ENCODE data around the gene KANK4. TPM values are rescaled to one million over a fixed set of nuclear protein-coding genes. Genes with fewer than 3 reads are reported as not detected.
A peak's percentile ranks its signal among the peaks of the same experiment; 100 is the strongest.

KANK4 gene
- total and polyA plus RNA-seq, 8 donors = 2.4 to 12.5 (median 8.6) TPM

DNA sequence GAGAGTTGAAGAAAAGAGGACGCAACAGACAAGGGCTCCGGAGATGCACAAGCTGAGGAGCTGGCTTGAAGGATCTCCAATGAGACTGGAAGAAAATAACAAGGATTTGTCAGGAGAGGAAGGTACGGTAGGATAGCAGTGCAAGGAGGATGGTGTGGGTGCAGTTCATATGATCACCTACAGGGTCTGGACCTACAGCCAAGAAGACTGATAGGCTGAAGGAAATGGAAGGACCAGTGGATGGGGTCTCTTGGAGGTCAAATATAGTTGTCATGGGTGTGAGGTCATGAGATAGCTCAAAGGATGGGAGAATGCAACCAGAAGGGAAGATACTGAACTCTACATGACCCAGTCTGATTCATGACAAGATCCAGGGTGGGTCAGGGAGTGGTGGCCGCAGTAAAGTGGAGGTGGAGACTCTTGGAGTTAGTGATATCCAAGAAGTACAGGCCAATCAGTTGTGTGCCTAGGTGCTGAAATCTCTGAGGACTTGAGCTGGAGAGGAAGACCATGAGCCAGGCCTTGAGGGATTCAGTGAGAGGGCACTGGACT, 15.3 kb upstream of the KANK4 start:
- no peaks in the 10 kb centered on the region for H3K27me3 ChIP-seq
- DNase-seq (no peak), ATAC-seq (no peak), FAIRE-seq (no peak)
- 97 to 99% methylated on average over 4 of the region's 4 CpGs for WGBS, 2 donors
- TF ChIP-seq, protein P1, sequence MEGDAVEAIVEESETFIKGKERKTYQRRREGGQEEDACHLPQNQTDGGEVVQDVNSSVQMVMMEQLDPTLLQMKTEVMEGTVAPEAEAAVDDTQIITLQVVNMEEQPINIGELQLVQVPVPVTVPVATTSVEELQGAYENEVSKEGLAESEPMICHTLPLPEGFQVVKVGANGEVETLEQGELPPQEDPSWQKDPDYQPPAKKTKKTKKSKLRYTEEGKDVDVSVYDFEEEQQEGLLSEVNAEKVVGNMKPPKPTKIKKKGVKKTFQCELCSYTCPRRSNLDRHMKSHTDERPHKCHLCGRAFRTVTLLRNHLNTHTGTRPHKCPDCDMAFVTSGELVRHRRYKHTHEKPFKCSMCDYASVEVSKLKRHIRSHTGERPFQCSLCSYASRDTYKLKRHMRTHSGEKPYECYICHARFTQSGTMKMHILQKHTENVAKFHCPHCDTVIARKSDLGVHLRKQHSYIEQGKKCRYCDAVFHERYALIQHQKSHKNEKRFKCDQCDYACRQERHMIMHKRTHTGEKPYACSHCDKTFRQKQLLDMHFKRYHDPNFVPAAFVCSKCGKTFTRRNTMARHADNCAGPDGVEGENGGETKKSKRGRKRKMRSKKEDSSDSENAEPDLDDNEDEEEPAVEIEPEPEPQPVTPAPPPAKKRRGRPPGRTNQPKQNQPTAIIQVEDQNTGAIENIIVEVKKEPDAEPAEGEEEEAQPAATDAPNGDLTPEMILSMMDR (IDR thresholded peaks at IDR 0.05) = no peak
- H3K4me3 ChIP-seq = no peak overlapping the region
- H3K9me3 ChIP-seq = no peaks in the 10 kb centered on the region
- no peaks in the 10 kb centered on the region for H3K36me3 ChIP-seq
- intact Hi-C loops (cut with DNase I) = no loop called here
- H3K27ac ChIP-seq = no peak overlapping the region
- H3K4me1 ChIP-seq = no peaks in the 10 kb centered on the region

DNA sequence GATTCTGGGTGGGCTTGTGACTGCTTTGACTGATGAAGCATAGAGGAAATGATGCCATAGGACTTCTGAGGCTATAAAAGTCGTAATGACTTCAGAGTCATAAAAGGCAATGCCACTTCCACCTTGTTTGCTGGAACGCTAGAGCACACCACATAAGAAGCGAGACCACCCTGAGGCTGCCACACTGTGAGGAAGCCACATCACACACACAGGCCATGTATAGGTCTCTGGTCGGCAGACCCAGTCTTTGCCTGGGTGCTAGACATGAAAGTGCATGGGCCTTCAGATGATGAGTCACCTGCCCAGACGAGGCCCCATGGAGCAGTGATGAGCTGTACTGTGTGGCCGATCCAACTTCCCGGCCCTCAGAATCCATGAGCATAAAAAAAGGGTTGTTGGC, 14.2 kb upstream of the KANK4 start:
- DNase-seq (no peak), FAIRE-seq (no peak), ATAC-seq (no peak)
- Histone ChIP-seq H3K9me3 (no peaks in the 10 kb centered on the region), H3K4me1 (no peaks in the 10 kb centered on the region), H3K27me3 (no peaks in the 10 kb centered on the region), H3K36me3 (no peaks in the 10 kb centered on the region), H3K4me3 (no peak overlapping the region), H3K27ac (no peak overlapping the region)
- WGBS, 2 donors = 93 to 95% methylated on average over 7 of the region's 7 CpGs
- TF ChIP-seq, protein P1 (IDR thresholded peaks at IDR 0.05) = no peak
- intact Hi-C loops (cut with DNase I) = no loop called here

DNA sequence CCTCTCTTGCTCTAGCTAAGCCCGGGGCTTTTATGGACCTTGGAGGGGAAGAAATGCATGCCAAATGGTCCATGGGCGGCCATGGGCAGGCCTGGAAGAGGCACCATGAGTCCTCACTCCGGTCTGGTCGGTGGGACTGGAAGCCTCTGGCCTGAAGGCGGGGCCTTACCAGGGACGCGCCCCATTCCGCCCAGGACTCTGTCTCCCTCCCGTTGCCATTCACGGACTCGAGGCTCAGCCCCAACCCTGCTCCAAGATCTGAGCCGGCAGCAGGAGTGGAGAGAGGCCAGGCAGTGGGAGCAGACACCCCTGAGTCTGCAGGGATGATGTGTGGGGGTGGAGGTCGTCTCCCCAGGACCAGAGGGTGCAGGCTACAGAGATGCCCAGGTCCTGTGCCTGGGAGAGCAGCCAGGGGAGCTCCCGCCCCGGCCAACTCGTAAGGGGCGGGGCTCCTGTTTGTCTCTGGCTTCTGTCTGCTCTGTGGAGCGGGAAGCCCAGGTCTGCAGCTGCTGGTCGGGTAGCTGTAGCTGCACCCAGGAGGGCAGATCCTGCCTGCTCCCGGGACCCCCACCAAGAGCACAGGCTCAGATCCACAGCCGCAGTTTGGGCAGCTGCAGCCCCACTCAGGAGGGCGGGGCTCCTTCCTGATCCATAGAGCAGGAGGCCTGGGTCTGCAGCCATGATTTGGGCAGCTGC, 8.3 kb upstream of the KANK4 start:
- H3K9me3 ChIP-seq = no peaks in the 10 kb centered on the region
- TF ChIP-seq, protein P1 (IDR thresholded peaks at IDR 0.05) = no peak
- intact Hi-C loops (cut with DNase I) = no loop called here
- FAIRE-seq = no peak
- no peak overlapping the region for H3K27ac ChIP-seq
- DNase-seq = no peak
- H3K4me1 ChIP-seq = no peaks in the 10 kb centered on the region
- ATAC-seq = peak in 1 of 4 donors; percentile 57
- H3K36me3 ChIP-seq = no peaks in the 10 kb centered on the region
- WGBS, 2 donors = 75 to 77% methylated on average over 22 of the region's 22 CpGs
- no peak overlapping the region for H3K4me3 ChIP-seq
- no peaks in the 10 kb centered on the region for H3K27me3 ChIP-seq

- Histone ChIP-seq H3K9me3 (no peaks in the 10 kb centered on the region), H3K27ac (no peak overlapping the region), H3K4me1 (no peaks in the 10 kb centered on the region), H3K36me3 (no peaks in the 10 kb centered on the region), H3K27me3 (no peaks in the 10 kb centered on the region), H3K4me3 (no peak overlapping the region)
- 81 to 84% methylated on average over 2 of the region's 2 CpGs for WGBS, 2 donors
- intact Hi-C loops (cut with DNase I) = no loop called here
- FAIRE-seq (no peak), ATAC-seq (peak in 2 of 4 donors; percentile 28), DNase-seq (no peak)
- TF ChIP-seq, protein P1 (IDR thresholded peaks at IDR 0.05) = no peak
Measured at GRCh38 chr1:62325681-62326080, 6.4 kb upstream of the KANK4 start.

DNA sequence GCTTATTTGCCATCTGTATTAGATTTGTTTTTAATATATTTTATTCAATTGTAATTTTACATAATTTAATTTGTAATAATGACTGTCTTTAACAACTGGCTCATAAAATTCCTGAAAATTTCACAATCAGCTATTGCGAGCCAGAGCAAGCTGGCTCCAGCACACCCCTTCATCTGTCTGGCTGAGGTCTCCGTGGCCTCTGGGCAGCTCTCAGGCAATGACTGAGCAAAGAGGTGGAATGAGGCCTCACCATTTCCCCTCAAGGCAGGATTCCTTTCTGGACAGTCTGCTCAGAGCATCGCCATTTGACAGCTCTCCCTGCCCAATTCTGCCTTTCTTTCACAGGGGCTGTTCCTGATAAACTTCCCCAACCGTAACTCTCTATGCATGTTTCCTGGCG, 5.8 kb upstream of the KANK4 start:
- ATAC-seq (peak in 1 of 4 donors; percentile 74), DNase-seq (no peak)
- WGBS, 2 donors = 90 to 94% methylated on average over 5 of the region's 5 CpGs

More for the DNA sequence above, 5.8 kb upstream of the KANK4 start:
- H3K27ac ChIP-seq = no peak overlapping the region
- no peaks in the 10 kb centered on the region for H3K36me3 ChIP-seq
- H3K9me3 ChIP-seq = no peaks in the 10 kb centered on the region
- H3K27me3 ChIP-seq = no peaks in the 10 kb centered on the region
- H3K4me1 ChIP-seq = no peaks in the 10 kb centered on the region
- no peak overlapping the region for H3K4me3 ChIP-seq
- TF ChIP-seq, protein P1 (IDR thresholded peaks at IDR 0.05) = no peak
- no peak for FAIRE-seq
- intact Hi-C loops (cut with DNase I) = no loop called here
